ENCODE measurements around the gene DYSF.

DNA sequence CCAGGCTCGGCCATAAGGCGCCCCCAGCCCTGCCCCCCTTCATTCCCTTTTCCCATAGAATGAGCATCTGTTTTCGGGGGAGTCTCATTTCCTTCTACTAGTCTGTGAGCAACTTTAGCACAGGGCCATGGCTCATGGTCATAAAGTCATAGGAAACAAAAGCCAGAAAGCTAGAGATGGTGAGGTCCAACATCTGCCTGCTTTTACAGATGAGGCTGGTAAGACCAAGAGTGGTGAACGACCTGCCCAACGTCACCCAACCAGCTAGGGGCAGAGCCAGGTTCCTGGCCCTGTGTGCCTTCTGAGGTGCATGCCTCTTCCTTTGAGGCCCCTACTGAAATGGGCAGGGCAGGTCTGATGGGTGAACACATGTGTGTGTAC, 212.7 kb downstream of the DYSF start:
- TF ChIP-seq CTCF (IDR thresholded peaks at IDR 0.05; ENCODE audit: extremely low read depth in 1 of 2, insufficient read depth in 1 of 2, low read depth in 1 of 2, low read length in 2 of 2): no peak
- TF ChIP-seq POLR2AphosphoS5 (IDR thresholded peaks at IDR 0.05; ENCODE audit: insufficient read depth, low read depth, low read length): no peak
- TF ChIP-seq POLR2A (IDR thresholded peaks at IDR 0.05; ENCODE audit: low read depth, low read length): no peak
- TF ChIP-seq, protein P1, sequence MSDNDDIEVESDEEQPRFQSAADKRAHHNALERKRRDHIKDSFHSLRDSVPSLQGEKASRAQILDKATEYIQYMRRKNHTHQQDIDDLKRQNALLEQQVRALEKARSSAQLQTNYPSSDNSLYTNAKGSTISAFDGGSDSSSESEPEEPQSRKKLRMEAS (IDR thresholded peaks at IDR 0.05; ENCODE audit: insufficient read depth, insufficient read length): no peak

Data from endothelial cell of umbilical vein (primary cell).